PC-9 (cell line): Measurements from ENCODE around the gene TOR1B. TPM values are rescaled to one million over a fixed set of nuclear protein-coding genes. Genes with fewer than 3 reads are reported as not detected.

Source experiments
- BruUV-seq: library from RNA; stranded (reverse); fragments of 400-500 nt; replicated peaks from 2 replicates; lab custom pipeline; 2021; lab: Mats Ljungman, UMichigan
- CTCF ChIA-PET: fragments of 300-600 bp; sonication (Branson Sonifier 250); formaldehyde crosslinking; loops from one replicate; lab custom pipeline; 2022; ENCODE audit warnings: antibody characterized with exemption; lab: Charles Lee
- POLR2A ChIA-PET: fragments of 300-600 bp; sonication (Branson Sonifier 250); formaldehyde crosslinking; loops from one replicate; lab custom pipeline; 2022; ENCODE audit warnings: antibody characterized with exemption; ENCODE audit not compliant: unreplicated experiment; lab: Charles Lee
- DNase-seq, 2 experiments: peaks; one replicate each; pipeline versions ENCODE4 v3.0.0 to v3.0.0-alpha.2; 2015 to 2022; ENCODE audit warnings: mixed read lengths in 1 of 2
- H2AFZ ChIP-seq: fragments of 200-600 bp; sonication (generic); 2 replicates; pipeline ENCODE4 v1.8.1; 2017; ENCODE audit warnings: antibody characterized with exemption
- H3F3A ChIP-seq: fragments of 200-600 bp; sonication (generic); 2 replicates; pipeline ENCODE4 v1.8.1; 2017; ENCODE audit warnings: antibody characterized with exemption, mild to moderate bottlenecking, low read depth; ENCODE audit not compliant: insufficient read depth
- H3K27ac ChIP-seq: fragments of 200-600 bp; sonication (generic); 2 replicates; pipeline ENCODE4 v1.6.1; 2016; ENCODE audit warnings: mixed run types
- H3K27me3 ChIP-seq: fragments of 200-600 bp; sonication (generic); 2 replicates; pipeline ENCODE4 v1.6.1; 2016; ENCODE audit warnings: low read depth, mixed run types; ENCODE audit not compliant: insufficient read depth
- H3K36me3 ChIP-seq: fragments of 200-600 bp; sonication (generic); 2 replicates; pipeline ENCODE4 v1.6.1; 2016; ENCODE audit warnings: low read depth, mixed run types
- H3K4me1 ChIP-seq: fragments of 200-600 bp; sonication (generic); replicated peaks from 2 replicates; pipeline ENCODE4 v1.6.1; 2016; ENCODE audit warnings: mixed run types; ENCODE audit not compliant: insufficient read depth
- H3K4me2 ChIP-seq: fragments of 200-600 bp; sonication (generic); 2 replicates; pipeline ENCODE4 v1.6.1; 2017; ENCODE audit warnings: mixed run types
- H3K4me3 ChIP-seq: fragments of 200-600 bp; sonication (generic); 2 replicates; pipeline ENCODE4 v1.6.1; 2016; ENCODE audit warnings: mixed run types
- H3K79me2 ChIP-seq: fragments of 200-600 bp; sonication (generic); 2 replicates; pipeline ENCODE4 v1.6.1; 2017; ENCODE audit warnings: low read depth, mixed run types
- H3K9me2 ChIP-seq: fragments of 200-600 bp; sonication (generic); 2 replicates; pipeline ENCODE4 v1.8.1; 2017; ENCODE audit warnings: mild to moderate bottlenecking; ENCODE audit not compliant: insufficient read depth
- H3K9me3 ChIP-seq: fragments of 200-600 bp; sonication (generic); 2 replicates; pipeline ENCODE4 v1.8.1; 2016; ENCODE audit warnings: low read depth; ENCODE audit not compliant: insufficient read depth
- H4K20me1 ChIP-seq: fragments of 200-600 bp; sonication (generic); 2 replicates; pipeline ENCODE4 v1.8.1; 2017; ENCODE audit not compliant: insufficient read depth
- EZH2 ChIP-seq: fragments of 200-600 bp; sonication (generic); IDR thresholded peaks from 2 replicates; pipeline ENCODE4 v1.8.0; 2017; ENCODE audit warnings: antibody characterized with exemption, low read depth
- intact Hi-C: fragments of 100-400 bp; cut with micrococcal nuclease; formaldehyde crosslinking; loops from one replicate; pipeline ENCODE4 v1.10.0; 2022; ENCODE audit not compliant: unreplicated experiment
- total RNA-seq: library from RNA; stranded (reverse); gene quantifications from 2 replicates; pipeline ENCODE4 v1.2.3, GENCODE V29; 2021
- TF ChIP-seq, protein P1 (sequence below): fragments of 200-600 bp; sonication (generic); conservative IDR thresholded peaks from 2 replicates; pipeline ENCODE4 v1.6.1; 2017; ENCODE audit warnings: mixed run types, antibody characterized with exemption, mild to moderate bottlenecking, moderate library complexity

The TOR1B gene
- total RNA-seq, 1 experiment from 2014 or later = 26.5 TPM

DNA sequence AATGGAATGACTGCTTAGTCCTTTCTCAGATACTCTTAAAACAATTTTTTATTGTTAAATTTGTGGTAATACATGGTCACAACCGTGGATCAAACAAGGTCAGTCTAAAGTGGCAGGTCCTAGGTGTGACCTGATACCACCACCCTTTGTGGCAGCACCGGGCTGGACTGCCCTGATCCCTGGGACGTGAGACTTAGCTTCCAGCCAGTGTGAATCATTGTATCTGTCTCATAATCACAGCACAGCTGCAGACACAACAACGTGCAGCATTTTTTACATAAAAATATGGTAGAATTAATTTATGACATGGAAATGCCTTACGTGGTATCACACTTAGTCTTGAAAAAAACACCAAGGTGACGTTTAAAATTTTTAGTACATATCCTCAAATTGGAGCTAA, 7.8 kb downstream of the TOR1B start:
- ChIA-PET POLR2A (no interaction called here), CTCF (no interaction called here)
- Histone ChIP-seq H3K27ac (no peak overlapping the region), H3K9me2 (no peaks in the 10 kb centered on the region), H3K9me3 (no peaks in the 10 kb centered on the region), H3K4me3 (no peak overlapping the region), H2AFZ (no peak overlapping the region), H3K4me1 (no peaks in the 10 kb centered on the region), H3K79me2 (no peaks in the 10 kb centered on the region), H3K36me3 (no peaks in the 10 kb centered on the region), H4K20me1 (peaks cover 2% of the 10 kb centered on the region; the same call in 1 of the 2 replicates), H3F3A (peaks cover 15% of the 10 kb centered on the region; the same call in 1 of the 2 replicates), H3K27me3 (no peaks in the 10 kb centered on the region), H3K4me2 (no peak overlapping the region)
- DNase-seq = no peak
- TF ChIP-seq, protein P1, sequence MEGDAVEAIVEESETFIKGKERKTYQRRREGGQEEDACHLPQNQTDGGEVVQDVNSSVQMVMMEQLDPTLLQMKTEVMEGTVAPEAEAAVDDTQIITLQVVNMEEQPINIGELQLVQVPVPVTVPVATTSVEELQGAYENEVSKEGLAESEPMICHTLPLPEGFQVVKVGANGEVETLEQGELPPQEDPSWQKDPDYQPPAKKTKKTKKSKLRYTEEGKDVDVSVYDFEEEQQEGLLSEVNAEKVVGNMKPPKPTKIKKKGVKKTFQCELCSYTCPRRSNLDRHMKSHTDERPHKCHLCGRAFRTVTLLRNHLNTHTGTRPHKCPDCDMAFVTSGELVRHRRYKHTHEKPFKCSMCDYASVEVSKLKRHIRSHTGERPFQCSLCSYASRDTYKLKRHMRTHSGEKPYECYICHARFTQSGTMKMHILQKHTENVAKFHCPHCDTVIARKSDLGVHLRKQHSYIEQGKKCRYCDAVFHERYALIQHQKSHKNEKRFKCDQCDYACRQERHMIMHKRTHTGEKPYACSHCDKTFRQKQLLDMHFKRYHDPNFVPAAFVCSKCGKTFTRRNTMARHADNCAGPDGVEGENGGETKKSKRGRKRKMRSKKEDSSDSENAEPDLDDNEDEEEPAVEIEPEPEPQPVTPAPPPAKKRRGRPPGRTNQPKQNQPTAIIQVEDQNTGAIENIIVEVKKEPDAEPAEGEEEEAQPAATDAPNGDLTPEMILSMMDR = no peak
- no peak for TF ChIP-seq EZH2
- BruUV-seq = no TSS peak
- intact Hi-C loops = no loop called here

DNA sequence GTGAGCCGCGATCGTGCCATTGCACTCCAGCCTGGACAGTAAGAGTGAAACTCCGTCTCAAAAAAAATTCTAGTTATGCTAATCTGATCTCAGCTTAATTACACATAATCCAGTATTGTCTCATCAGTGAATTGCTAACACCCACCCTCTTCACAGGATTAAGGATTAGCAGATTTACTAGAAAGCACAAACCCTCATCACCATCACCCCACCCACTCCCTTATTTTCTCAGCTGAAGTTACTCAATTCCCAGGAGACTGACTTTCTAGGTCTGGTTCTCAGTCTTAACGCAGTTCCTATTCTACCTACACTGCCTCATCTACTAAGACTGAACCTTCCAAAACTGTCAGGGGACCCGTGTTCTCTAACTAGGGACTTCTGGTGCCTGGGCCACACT, 9.0 kb downstream of the TOR1B start:
- intact Hi-C loops = no loop called here
- Histone ChIP-seq H3K9me2 (no peaks in the 10 kb centered on the region), H3K79me2 (no peaks in the 10 kb centered on the region), H2AFZ (no peak overlapping the region), H4K20me1 (peaks cover 2% of the 10 kb centered on the region; the same call in 1 of the 2 replicates), H3K36me3 (peaks cover 9% of the 10 kb centered on the region; the same call in 1 of the 2 replicates), H3F3A (peaks cover 15% of the 10 kb centered on the region; the same call in 1 of the 2 replicates), H3K4me1 (no peaks in the 10 kb centered on the region), H3K27me3 (no peaks in the 10 kb centered on the region), H3K9me3 (no peaks in the 10 kb centered on the region), H3K27ac (no peak overlapping the region), H3K4me2 (no peak overlapping the region), H3K4me3 (no peak overlapping the region)
- ChIA-PET CTCF (no interaction called here), POLR2A (interaction anchor here (0.6 kb wide), 1 partner anchor 433 kb away, joined by 3 read pairs; no protein-coding TSS in a partner anchor)
- no TSS peak for BruUV-seq
- no peak for TF ChIP-seq EZH2
- TF ChIP-seq, protein P1 = no peak
- DNase-seq = no peak

DNA sequence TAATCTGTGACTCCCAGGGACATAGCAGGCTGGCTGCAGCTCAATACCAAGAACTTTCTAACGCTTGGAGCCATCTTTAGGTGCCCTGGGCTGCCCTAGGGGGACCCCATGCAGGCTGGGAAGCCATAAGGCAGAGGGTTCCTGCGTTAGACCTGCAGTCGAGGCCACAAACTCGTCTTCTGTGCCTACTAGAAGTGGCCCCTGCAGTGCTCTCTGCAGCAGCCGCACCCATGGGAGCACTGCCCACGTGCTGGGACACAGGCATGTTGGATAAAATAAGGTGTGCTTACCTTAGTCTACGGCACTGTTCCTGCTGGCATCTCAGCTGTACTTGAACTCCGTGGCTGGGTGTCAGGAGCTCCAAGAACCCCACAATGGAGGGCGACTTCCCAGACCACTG, 9.4 kb downstream of the TOR1B start:
- no TSS peak for BruUV-seq
- CTCF ChIA-PET = no interaction called here
- POLR2A ChIA-PET = interaction anchor here (0.6 kb wide), 1 partner anchor 433 kb away, joined by 3 read pairs; no protein-coding TSS in a partner anchor
- peaks cover 2% of the 10 kb centered on the region; the same call in 1 of the 2 replicates for H4K20me1 ChIP-seq
- no peaks in the 10 kb centered on the region for H3K27me3 ChIP-seq
- H3K4me1 ChIP-seq = no peaks in the 10 kb centered on the region
- peaks cover 13% of the 10 kb centered on the region; the same call in 1 of the 2 replicates for H3K36me3 ChIP-seq
- H3K79me2 ChIP-seq = no peaks in the 10 kb centered on the region
- H3K9me2 ChIP-seq = no peaks in the 10 kb centered on the region
- no peak for TF ChIP-seq EZH2
- TF ChIP-seq, protein P1 = no peak
- H3F3A ChIP-seq = peaks cover 15% of the 10 kb centered on the region; the same call in 1 of the 2 replicates
- H3K4me2 ChIP-seq = no peak overlapping the region
- no peak overlapping the region for H2AFZ ChIP-seq
- intact Hi-C loops = no loop called here
- no peak for DNase-seq
- H3K4me3 ChIP-seq = no peak overlapping the region
- no peak overlapping the region for H3K27ac ChIP-seq
- no peaks in the 10 kb centered on the region for H3K9me3 ChIP-seq
